HepG2 (cell line): Measurements from ENCODE around the gene ACADS. TPM values are rescaled to one million over a fixed set of nuclear protein-coding genes. Genes with fewer than 3 reads are reported as not detected.

Experiments
- KDM6A ChIP-seq: IDR thresholded peaks from 2 replicates; pipeline ENCODE4 v1.6.1; 2016; ENCODE audit warnings: low read depth
- MIXL1 ChIP-seq: IDR thresholded peaks from 2 replicates; pipeline ENCODE4 v1.6.1; 2016
- MYC ChIP-seq: sonication (generic); formaldehyde crosslinking; IDR thresholded peaks from 2 replicates; pipeline ENCODE4 v1.9.0; 2021; ENCODE audit warnings: missing genetic modification reagents, borderline replicate concordance
- NFKBIZ ChIP-seq: IDR thresholded peaks from 2 replicates; pipeline ENCODE4 v1.6.1; 2018; ENCODE audit warnings: missing genetic modification reagents, missing compliant biosample characterization
- NKX3-1 ChIP-seq: sonication (generic); formaldehyde crosslinking; IDR thresholded peaks from 2 replicates; pipeline ENCODE4 v1.5.0; 2020; ENCODE audit warnings: missing genetic modification reagents
- TBL1XR1 ChIP-seq: fragments of 150-350 bp; IDR thresholded peaks from 2 replicates; pipeline ENCODE4 v1.6.1; 2014; ENCODE audit warnings: borderline replicate concordance, low read length; ENCODE audit not compliant: partially characterized antibody
- ZNF33B ChIP-seq: sonication (generic); formaldehyde crosslinking; IDR thresholded peaks from 2 replicates; pipeline ENCODE4 v1.5.1; 2020; ENCODE audit warnings: mild to moderate bottlenecking, missing genetic modification reagents
- ZNF766 ChIP-seq: sonication (generic); formaldehyde crosslinking; IDR thresholded peaks from 2 replicates; pipeline ENCODE4 v1.5.0; 2020; ENCODE audit warnings: missing genetic modification reagents, borderline replicate concordance
- ZNF792 ChIP-seq: IDR thresholded peaks from 2 replicates; pipeline ENCODE4 v1.6.1; 2016
- polyA plus RNA-seq, 8 experiments: library from polyadenylated mRNA; depleted of rRNA in 3 of 8; stranded (reverse) in 7 of 8; unstranded in 1 of 8; fragments of >200 nt; fragmentation: Illumina TruSeq in 4 of 8; extraction: Trizol in 4 of 8; gene quantifications; 2 replicates each; pipeline versions ENCODE4 v1.2.1 to v1.2.3, GENCODE V29; 2011 to 2016; ENCODE audit warnings: low read depth in 4 of 8, missing spikeins in 1 of 8, mixed read lengths in 1 of 8; ENCODE audit not compliant: insufficient read depth in 1 of 8
- total RNA-seq, 5 experiments: library from RNA; depleted of rRNA; stranded (reverse); fragments of >200 nt; fragmentation: Illumina TruSeq; extraction: Trizol; gene quantifications; 2 replicates each; pipeline ENCODE4 v1.2.3, GENCODE V29; 2016; ENCODE audit warnings: low read depth in 1 of 5
- TF ChIP-seq, protein P1 (sequence below), 2 experiments: fragments of 450-650 bp in 1 of 2; sonication (generic) in 1 of 2; formaldehyde crosslinking in 1 of 2; IDR thresholded peaks; 2 replicates each; pipeline versions ENCODE4 v1.6.1 to v1.8.0; 2016 to 2022; ENCODE audit warnings: antibody characterized with exemption in 1 of 2, mild to moderate bottlenecking in 1 of 2, missing genetic modification reagents in 1 of 2
- TF ChIP-seq, protein P2 (sequence below): sonication (generic); formaldehyde crosslinking; IDR thresholded peaks from 2 replicates; pipeline ENCODE4 v1.4.0; 2020; ENCODE audit warnings: missing genetic modification reagents, borderline replicate concordance
- TF ChIP-seq, protein P3 (sequence below): fragments of 450-650 bp; IDR thresholded peaks from 2 replicates; pipeline ENCODE4 v1.6.1; 2017
- TF ChIP-seq, protein P4 (sequence below): fragments of 450-650 bp; IDR thresholded peaks from 2 replicates; pipeline ENCODE4 v1.6.1; 2016
- TF ChIP-seq, protein P5 (sequence below): IDR thresholded peaks from 2 replicates; pipeline ENCODE4 v1.6.1; 2016

ACADS gene
- total and polyA plus RNA-seq, 2 of the 13 experiments (the other 11 are each of a cell fraction or from before 2014, with no cell fraction given) = 17.4 to 27.7 TPM

DNA sequence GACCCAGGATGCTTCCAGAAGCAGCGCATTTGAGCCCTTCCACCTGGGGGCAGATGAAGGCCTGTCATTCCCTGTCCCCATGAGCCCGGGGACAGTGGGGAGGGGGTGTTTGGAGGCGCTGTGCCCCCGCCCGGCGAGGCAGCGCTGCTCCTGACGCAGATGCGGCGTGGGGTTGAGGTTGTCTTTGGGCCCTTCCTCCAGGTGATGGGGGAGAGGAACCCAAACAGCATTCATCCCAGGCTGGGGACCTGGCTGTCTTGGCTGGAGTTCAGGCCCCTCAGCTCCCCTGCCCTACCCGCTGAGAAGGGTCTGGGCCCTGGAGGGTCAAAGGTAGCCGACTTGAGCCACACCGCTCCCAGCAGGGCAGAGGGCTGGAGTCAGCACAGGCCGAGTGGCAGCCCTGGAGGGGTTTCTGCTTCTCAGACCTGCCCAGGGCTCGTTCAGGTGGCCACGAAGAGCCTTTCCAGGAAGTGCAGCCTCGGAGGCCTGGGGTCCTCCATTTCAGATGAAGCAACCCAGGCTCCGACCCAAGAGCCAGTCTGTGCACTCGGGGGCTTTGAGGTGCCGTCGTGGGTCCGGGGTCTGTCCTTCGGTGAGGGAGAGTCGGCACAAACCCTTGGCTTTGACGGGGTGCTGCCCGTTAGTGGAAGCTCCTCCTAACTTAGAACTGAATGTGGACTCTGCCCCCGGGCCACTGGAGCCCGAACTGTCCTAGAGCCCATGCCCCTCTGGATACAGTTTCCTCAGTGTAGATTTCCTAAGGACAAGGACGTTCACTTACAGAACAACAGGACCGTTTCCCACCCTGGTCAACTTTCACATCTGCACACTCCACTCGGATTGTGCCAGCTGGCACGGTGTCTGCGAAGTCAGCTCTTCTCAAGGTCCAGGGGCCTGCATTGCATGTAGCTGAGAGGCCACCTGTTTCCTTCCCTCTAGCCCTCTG lies 16.1 kb downstream of the ACADS start (continued):
- TF ChIP-seq TBL1XR1 (no peak), NKX3-1 (CRISPR knock-in tag) (no peak), ZNF33B (no peak), MIXL1 (CRISPR knock-in tag) (no peak), MYC (CRISPR knock-in tag) (no peak), NFKBIZ (CRISPR knock-in tag) (no peak), KDM6A (CRISPR knock-in tag) (no peak), ZNF792 (CRISPR knock-in tag) (0 out of 2 replicates have a peak, but pooled peaks have one; percentile 31), ZNF766 (CRISPR knock-in tag) (0 out of 2 replicates have a peak, but pooled peaks have one; percentile 66)
- TF ChIP-seq, protein P1, sequence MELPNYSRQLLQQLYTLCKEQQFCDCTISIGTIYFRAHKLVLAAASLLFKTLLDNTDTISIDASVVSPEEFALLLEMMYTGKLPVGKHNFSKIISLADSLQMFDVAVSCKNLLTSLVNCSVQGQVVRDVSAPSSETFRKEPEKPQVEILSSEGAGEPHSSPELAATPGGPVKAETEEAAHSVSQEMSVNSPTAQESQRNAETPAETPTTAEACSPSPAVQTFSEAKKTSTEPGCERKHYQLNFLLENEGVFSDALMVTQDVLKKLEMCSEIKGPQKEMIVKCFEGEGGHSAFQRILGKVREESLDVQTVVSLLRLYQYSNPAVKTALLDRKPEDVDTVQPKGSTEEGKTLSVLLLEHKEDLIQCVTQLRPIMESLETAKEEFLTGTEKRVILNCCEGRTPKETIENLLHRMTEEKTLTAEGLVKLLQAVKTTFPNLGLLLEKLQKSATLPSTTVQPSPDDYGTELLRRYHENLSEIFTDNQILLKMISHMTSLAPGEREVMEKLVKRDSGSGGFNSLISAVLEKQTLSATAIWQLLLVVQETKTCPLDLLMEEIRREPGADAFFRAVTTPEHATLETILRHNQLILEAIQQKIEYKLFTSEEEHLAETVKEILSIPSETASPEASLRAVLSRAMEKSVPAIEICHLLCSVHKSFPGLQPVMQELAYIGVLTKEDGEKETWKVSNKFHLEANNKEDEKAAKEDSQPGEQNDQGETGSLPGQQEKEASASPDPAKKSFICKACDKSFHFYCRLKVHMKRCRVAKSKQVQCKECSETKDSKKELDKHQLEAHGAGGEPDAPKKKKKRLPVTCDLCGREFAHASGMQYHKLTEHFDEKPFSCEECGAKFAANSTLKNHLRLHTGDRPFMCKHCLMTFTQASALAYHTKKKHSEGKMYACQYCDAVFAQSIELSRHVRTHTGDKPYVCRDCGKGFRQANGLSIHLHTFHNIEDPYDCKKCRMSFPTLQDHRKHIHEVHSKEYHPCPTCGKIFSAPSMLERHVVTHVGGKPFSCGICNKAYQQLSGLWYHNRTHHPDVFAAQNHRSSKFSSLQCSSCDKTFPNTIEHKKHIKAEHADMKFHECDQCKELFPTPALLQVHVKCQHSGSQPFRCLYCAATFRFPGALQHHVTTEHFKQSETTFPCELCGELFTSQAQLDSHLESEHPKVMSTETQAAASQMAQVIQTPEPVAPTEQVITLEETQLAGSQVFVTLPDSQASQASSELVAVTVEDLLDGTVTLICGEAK (IDR thresholded peaks at IDR 0.05) = no peak
- TF ChIP-seq, protein P1 (CRISPR knock-in tag; IDR thresholded peaks at IDR 0.05) = no peak
- TF ChIP-seq, protein P2, sequence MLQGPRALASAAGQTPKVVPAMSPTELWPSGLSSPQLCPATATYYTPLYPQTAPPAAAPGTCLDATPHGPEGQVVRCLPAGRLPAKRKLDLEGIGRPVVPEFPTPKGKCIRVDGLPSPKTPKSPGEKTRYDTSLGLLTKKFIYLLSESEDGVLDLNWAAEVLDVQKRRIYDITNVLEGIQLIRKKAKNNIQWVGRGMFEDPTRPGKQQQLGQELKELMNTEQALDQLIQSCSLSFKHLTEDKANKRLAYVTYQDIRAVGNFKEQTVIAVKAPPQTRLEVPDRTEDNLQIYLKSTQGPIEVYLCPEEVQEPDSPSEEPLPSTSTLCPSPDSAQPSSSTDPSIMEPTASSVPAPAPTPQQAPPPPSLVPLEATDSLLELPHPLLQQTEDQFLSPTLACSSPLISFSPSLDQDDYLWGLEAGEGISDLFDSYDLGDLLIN (CRISPR knock-in tag) = 0 out of 2 replicates have a peak, but pooled peaks have one; percentile 21
- TF ChIP-seq, protein P3, sequence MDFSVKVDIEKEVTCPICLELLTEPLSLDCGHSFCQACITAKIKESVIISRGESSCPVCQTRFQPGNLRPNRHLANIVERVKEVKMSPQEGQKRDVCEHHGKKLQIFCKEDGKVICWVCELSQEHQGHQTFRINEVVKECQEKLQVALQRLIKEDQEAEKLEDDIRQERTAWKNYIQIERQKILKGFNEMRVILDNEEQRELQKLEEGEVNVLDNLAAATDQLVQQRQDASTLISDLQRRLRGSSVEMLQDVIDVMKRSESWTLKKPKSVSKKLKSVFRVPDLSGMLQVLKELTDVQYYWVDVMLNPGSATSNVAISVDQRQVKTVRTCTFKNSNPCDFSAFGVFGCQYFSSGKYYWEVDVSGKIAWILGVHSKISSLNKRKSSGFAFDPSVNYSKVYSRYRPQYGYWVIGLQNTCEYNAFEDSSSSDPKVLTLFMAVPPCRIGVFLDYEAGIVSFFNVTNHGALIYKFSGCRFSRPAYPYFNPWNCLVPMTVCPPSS = no peak
- TF ChIP-seq, protein P4, sequence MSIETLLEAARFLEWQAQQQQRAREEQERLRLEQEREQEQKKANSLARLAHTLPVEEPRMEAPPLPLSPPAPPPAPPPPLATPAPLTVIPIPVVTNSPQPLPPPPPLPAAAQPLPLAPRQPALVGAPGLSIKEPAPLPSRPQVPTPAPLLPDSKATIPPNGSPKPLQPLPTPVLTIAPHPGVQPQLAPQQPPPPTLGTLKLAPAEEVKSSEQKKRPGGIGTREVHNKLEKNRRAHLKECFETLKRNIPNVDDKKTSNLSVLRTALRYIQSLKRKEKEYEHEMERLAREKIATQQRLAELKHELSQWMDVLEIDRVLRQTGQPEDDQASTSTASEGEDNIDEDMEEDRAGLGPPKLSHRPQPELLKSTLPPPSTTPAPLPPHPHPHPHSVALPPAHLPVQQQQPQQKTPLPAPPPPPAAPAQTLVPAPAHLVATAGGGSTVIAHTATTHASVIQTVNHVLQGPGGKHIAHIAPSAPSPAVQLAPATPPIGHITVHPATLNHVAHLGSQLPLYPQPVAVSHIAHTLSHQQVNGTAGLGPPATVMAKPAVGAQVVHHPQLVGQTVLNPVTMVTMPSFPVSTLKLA = no peak
- TF ChIP-seq, protein P5, sequence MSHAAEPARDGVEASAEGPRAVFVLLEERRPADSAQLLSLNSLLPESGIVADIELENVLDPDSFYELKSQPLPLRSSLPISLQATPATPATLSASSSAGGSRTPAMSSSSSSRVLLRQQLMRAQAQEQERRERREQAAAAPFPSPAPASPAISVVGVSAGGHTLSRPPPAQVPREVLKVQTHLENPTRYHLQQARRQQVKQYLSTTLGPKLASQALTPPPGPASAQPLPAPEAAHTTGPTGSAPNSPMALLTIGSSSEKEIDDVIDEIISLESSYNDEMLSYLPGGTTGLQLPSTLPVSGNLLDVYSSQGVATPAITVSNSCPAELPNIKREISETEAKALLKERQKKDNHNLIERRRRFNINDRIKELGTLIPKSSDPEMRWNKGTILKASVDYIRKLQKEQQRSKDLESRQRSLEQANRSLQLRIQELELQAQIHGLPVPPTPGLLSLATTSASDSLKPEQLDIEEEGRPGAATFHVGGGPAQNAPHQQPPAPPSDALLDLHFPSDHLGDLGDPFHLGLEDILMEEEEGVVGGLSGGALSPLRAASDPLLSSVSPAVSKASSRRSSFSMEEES (CRISPR knock-in tag) = no peak
